Endothelial cell of hepatic sinusoid (primary cell): ENCODE measurements around the gene AMER1.
"Not testable (repeated sequence)": the region's sequence is repeated elsewhere in the genome, so short reads cannot be mapped to it uniquely, and the experiment has no call there.

Experiments used
- in situ Hi-C: cut with HindIII; loops from 2 replicates; pipeline ENCODE4 v1.10.0; 2017; ENCODE audit warnings: low sequenced_read_pairs

AMER1 gene

GRCh38 chrX:64205441-64205734 lies at the start of gene AMER1:
AMER1 (minus strand) TSS chrX:64205708; CDS start chrX:64193286, 12,422 bp downstream.
- in situ Hi-C loops = no loop called here

- in situ Hi-C loops = no loop called here
Observed at GRCh38 chrX:64230123-64230970, 24.8 kb upstream of the AMER1 start, which contains the start of gene ASB12. ASB12 (minus strand) TSS chrX:64230607; CDS start chrX:64225650, 4,957 bp downstream.

DNA sequence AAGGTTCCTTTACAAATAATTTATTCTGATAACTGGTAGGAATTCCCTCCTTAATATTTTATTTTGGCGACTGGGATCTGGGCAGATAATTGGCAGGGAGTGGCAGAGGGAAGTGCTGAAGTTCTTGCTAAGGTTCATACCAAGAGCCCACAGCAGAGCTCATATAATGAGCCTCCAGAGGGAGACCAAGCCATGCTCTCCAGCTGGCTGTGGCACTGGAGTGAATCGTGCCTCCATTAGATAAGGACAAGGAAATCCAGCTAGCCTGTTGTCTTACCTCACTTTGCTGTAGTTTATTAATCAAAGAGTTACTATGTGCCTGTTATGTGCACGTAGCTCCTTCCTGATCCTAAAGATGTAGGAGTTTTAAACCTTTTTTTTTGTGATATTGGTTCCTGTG lies 23.6 kb upstream of the AMER1 start:
- in situ Hi-C loops = no loop called here

DNA sequence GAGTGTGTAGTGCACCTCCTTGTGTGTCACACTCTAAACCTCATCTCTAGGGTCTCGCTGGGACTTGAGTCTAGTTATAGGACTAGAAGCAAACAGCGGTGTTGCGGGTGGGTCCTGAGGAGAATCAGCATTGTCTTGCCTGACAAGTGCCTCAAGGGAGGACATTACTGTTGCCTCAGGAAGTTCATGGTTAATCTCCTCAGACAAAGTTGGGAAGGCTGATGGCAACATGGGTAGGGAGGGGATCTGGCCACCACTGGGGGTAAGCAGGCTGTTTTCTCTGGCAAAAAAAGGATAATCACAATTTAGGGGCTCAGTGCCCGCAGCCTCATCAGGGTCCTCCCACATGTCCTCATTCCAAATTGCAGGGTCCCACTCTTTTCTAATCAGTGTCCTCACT lies 12.5 kb upstream of the AMER1 start:
- in situ Hi-C loops = no loop called here

DNA sequence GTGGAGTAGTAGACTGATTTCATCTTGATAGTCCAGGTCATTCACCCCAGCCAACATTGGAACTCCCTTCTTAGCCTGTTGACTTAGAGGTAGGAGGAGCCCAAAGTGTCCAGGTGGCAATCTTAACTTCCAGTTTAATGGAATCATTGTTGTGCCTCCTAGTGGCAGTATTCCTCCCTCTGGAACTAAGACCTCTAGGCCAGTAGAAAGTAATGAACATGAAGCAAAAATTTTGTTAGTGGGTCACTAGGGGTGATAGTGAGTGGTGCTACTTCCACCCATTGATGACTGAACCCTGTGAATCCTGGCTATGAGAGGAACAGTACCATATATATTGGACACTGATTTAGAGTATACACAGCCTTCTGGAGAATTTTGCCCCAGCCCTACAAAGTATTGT lies 8.5 kb upstream of the AMER1 start:
- in situ Hi-C loops = not testable (repeated sequence)

DNA sequence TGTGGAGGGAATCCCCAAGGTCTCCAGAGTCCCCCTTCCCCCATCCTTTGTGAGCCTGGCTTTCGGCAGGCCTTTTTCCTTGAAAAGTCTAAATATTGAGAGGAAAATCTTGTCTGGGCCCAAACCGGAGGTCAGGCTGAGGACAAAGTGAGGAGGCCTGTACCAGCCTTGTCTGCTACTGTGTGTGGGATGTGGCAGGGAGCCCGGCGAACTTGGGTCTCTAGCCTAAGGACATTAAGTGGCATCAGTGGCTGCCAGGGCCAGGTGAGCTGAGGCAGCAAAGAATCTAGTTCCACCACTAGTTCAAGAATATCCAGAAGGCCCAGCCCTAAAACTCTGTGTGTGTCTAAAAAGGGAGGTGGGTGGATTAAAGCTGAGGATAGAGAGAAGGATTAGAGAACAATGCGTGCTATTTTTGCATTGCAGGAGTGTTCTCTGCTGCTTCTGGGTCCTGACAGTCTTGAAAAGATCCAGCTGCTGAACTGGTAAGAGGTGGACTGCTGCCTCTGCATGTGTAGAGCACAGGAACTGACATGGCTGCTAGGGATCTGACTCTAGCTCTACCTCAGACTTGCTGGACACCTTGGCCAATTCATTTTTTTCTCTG lies 1.2 kb upstream of the AMER1 start:
- in situ Hi-C loops = no loop called here

DNA sequence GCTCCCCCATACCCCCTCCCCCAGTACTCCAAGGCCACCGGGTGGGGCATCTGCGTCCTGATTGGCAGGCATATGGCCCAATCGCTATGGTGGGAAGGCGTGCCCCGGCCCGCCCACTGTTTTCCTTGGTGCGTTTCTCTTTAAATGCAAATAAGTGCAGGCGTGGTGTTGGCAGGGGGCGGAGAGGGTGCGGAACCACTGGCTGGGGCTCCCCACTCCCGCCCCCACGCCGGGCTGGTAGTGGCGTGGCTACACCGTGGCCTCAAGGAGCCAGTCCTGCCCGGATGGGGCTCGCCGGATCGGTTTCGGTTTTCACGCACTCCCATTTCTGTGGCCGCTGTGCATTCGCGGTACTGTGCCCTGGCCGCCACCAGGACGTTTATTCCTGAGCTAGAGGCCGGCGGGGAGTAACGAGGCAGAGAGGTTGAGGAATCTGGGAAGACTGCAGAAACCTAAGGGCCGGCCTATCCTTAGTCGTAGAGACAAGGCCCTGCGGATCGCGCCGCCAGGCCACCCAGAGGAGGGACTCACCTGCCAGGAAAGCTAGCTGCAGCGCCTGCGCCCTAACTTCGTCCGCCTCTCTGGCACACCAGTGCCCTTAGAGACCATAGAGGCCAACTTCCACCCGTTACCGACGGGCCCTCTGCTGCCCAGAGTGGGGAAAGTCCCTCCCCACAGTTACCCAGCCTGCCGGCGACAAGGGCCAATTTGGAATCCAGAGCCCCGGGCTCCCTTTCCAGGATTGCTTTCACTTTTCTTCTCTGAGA lies 410 bp upstream of the AMER1 start:
- in situ Hi-C loops = no loop called here

DNA sequence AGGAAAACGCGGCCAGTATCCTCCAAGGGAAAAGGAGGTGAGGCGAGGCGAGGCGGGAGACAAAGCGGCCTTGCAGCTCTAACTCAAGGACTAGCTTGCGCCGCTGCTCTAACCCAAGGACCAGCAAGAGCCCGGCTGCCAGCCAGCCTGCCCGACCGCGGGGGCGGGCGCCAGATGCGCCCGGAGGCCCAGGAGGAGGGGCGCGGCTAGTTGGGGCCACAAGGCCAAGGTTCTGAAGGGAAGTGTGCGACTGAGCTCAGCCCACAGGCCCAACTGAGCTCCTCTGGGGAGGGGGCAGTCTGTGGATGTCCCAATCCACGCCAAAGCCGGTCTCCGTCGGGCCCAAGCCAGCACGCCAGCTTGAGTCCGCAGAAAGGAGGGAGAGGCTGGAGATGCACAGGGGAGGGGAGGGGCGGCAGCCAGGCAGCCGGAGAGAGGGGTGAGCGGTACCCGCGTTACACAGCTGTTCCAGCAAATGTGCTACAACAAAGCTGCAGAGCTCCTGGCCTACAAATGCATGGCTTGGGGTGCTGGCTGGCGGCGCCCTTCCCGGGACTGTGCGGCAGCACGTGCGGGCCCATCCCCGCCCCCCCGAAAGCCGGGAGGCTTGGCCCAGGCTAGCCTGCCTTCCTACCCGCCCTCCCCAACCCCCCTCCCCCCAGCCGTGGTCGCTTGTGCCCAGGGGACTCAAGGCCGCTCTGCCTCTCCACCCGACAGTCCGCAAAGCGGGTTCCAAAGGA lies 637 bp downstream of the AMER1 start:
- in situ Hi-C loops = no loop called here

- in situ Hi-C loops = no loop called here
Observed at GRCh38 chrX:64204252-64204651, 1.3 kb downstream of the AMER1 start.

- in situ Hi-C loops = no loop called here
Observed at GRCh38 chrX:64202808-64203325, 2.6 kb downstream of the AMER1 start.

- in situ Hi-C loops = no loop called here
Observed at GRCh38 chrX:64198036-64198435, 7.5 kb downstream of the AMER1 start.

DNA sequence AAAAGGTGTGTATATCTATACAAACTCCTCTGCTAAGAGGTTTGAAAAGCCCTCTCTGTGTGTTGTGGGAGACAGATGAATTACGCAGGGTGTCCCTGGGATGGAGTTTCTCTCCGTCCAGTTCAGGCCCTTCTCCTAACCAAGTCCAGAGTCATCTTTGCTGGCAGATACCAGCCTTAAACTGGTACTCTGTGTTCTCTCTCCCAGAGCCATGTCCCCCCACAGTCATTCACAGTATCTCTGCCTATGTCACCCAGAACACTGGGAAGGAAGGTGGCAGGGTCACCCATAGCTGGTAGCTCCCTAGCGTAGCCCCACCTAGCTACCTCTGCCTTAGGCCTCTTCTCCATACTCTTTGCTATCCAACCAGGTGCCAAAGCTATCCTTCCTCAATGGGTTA lies 8.9 kb downstream of the AMER1 start:
- in situ Hi-C loops = no loop called here

GRCh38 chrX:64195862-64196261 lies 9.6 kb downstream of the AMER1 start:
- in situ Hi-C loops = no loop called here

DNA sequence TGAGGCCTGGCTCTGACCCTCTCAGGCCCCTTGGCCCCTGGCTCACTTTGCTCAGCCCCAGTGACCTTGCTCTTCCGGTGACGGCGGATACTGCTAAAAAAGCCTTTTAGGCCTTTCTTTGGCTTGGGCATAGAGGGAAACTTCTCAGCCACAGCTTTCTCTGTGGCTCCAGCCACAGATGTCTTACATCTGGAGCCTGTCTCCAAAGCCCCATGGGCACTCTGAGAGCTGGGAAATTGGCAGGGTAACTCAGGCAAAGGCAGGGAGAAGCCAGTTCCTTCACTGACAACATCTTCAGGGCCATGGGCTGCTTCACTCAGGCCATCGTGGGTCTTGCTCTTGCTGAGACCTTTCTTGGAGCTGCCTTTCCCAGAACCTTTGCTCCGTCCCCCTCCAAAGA lies 12.8 kb downstream of the AMER1 start:
- in situ Hi-C loops = no loop called here

- in situ Hi-C loops = no loop called here
Observed at GRCh38 chrX:64192040-64192439, 13.5 kb downstream of the AMER1 start.

GRCh38 chrX:64191281-64192010 lies 14.1 kb downstream of the AMER1 start:
- in situ Hi-C loops = no loop called here

GRCh38 chrX:64190136-64190740 lies 15.3 kb downstream of the AMER1 start:
- in situ Hi-C loops = no loop called here

DNA sequence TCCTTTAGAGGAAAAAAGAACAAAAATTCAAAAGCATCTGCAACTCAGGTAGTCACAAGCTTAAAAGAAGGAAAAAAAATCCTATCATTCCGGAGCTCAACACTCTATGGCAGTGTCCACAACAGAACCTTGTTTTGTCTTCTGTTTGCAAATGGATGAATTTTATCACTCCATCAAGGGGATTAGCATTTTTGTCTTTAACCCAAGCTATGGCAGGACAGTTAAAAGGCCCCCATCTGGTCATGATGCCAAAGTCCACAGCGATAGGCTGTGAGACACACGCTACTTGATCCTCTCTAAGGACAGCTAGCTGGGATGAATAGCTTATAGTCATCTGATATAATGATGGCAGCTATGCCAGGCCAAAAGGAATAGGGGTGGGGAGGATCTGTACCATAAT lies 16.6 kb downstream of the AMER1 start:
- in situ Hi-C loops = no loop called here

DNA sequence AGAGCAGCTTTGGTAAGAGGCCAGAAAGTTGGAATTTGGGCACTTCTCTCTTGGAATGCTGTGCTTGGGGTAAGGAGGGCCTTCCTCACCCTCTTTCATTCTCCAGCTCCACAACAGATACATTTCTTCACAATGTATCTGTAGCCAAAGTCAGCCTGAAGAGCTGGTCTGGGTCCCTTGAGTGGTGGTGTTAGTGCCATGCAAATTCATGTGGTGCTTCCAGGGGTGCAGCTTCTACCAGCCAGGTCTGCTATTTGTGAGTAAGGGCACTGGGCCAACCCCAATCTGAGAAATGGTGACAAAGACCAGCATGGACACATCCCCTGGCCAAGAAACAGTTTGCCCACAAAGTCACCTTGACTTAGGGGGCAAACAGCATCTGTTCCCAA lies 17.8 kb downstream of the AMER1 start:
- in situ Hi-C loops = no loop called here
